ENCODE results near the gene PCED1A. TPM values are rescaled to one million over a fixed set of nuclear protein-coding genes. Genes with fewer than 3 reads are reported as not detected.

Gene PCED1A
- total and polyA plus RNA-seq, 2 of the 13 experiments (the other 11 are each of a cell fraction or from before 2014, with no cell fraction given): 40.1 to 84.2 TPM

- TF ChIP-seq ZNF232 (CRISPR knock-in tag; IDR thresholded peaks at IDR 0.05; ENCODE audit: borderline replicate concordance) (0 out of 2 replicates have a peak, but pooled peaks have one; percentile 55), ISL2 (CRISPR knock-in tag; IDR thresholded peaks at IDR 0.05) (peak; percentile 64; the same call in 1 of the 2 replicates), ZBTB49 (CRISPR knock-in tag; IDR thresholded peaks at IDR 0.05; ENCODE audit: borderline replicate concordance) (no peak), UBTF (CRISPR knock-in tag; IDR thresholded peaks at IDR 0.05) (peak; percentile 4; the same call in 1 of the 2 replicates), ZHX2 (IDR thresholded peaks at IDR 0.05; ENCODE audit: low read depth) (peak; percentile 47; the same call in 1 of the 2 replicates), ZHX2 (CRISPR knock-in tag; IDR thresholded peaks at IDR 0.05; ENCODE audit: borderline replicate concordance) (no peak), ASH2L (IDR thresholded peaks at IDR 0.05; ENCODE audit: insufficient read length, low read depth, low read length) (peak; percentile 83), ZNF333 (CRISPR knock-in tag; IDR thresholded peaks at IDR 0.05; ENCODE audit: borderline replicate concordance) (no peak), NFIC (IDR thresholded peaks at IDR 0.05; ENCODE audit: low read length) (0 out of 2 replicates have a peak, but pooled peaks have one; percentile 19), ZSCAN22 (CRISPR knock-in tag; IDR thresholded peaks at IDR 0.05) (no peak), ZNF282 (IDR thresholded peaks at IDR 0.05; ENCODE audit: partially characterized antibody) (no peak), ZNF879 (CRISPR knock-in tag; IDR thresholded peaks at IDR 0.05) (peak; percentile 37; the same call in 1 of the 2 replicates), NAIF1 (CRISPR knock-in tag; IDR thresholded peaks at IDR 0.05; ENCODE audit: borderline replicate concordance) (no peak), JUND (CRISPR knock-in tag; IDR thresholded peaks at IDR 0.05) (no peak), ZMYM3 (CRISPR knock-in tag; IDR thresholded peaks at IDR 0.05) (peak; percentile 64), KDM1A (CRISPR knock-in tag; IDR thresholded peaks at IDR 0.05) (peak; percentile 68; the same call in 1 of the 2 replicates), ZNF83 (CRISPR knock-in tag; IDR thresholded peaks at IDR 0.05; ENCODE audit: borderline replicate concordance) (no peak), BCL3 (CRISPR knock-in tag; IDR thresholded peaks at IDR 0.05) (no peak)
Observed at GRCh38 chr20:2840967-2841531, 594 bp upstream of the PCED1A start (continued).

Data from HepG2 (cell line).